ENCODE data around the gene SOX13.

The SOX13 gene

GRCh38 chr1:204080163-204080903 lies 7.4 kb downstream of the SOX13 start:
- TF ChIP-seq, protein P1, sequence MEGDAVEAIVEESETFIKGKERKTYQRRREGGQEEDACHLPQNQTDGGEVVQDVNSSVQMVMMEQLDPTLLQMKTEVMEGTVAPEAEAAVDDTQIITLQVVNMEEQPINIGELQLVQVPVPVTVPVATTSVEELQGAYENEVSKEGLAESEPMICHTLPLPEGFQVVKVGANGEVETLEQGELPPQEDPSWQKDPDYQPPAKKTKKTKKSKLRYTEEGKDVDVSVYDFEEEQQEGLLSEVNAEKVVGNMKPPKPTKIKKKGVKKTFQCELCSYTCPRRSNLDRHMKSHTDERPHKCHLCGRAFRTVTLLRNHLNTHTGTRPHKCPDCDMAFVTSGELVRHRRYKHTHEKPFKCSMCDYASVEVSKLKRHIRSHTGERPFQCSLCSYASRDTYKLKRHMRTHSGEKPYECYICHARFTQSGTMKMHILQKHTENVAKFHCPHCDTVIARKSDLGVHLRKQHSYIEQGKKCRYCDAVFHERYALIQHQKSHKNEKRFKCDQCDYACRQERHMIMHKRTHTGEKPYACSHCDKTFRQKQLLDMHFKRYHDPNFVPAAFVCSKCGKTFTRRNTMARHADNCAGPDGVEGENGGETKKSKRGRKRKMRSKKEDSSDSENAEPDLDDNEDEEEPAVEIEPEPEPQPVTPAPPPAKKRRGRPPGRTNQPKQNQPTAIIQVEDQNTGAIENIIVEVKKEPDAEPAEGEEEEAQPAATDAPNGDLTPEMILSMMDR (conservative IDR thresholded peaks at IDR 0.05; ENCODE audit: low read depth, low read length) = no peak
- DNase-seq (ENCODE audit: low read depth) = peak; percentile 80
- no peak overlapping the region for H3K4me3 ChIP-seq (ENCODE audit: low read length)

DNA sequence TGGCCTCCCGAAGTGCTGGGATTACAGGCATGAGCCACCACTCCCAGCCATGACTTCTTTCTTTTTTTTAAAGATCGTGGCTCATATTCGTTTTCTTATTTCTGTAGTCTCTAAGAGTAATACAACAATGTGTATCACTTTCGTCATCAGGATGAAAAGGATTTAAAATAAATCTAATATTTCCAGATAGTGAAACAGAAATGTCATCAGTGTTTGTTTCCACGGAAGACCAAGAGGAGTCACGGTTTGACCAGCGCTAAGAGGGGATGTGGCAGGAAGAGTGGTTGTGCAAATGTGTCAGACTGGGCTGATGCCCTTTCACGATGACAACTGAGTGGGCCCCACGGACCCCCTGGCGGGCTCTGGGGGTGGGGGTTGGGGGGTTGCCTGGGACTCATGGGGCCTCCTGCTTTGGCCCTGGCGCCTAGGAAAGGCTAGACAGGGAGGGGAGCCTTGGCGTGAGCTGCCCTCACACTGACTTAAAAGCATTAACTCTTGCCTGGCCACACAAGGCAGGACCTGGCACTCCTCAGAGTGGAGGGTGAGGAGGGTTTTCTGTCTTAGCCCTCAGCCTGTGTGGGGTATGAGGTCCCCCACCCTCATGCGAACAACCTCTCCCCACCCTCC lies 8.4 kb downstream of the SOX13 start:
- no peak for DNase-seq (ENCODE audit: low read depth)
- TF ChIP-seq, protein P1 (conservative IDR thresholded peaks at IDR 0.05; ENCODE audit: low read depth, low read length) = no peak

DNA sequence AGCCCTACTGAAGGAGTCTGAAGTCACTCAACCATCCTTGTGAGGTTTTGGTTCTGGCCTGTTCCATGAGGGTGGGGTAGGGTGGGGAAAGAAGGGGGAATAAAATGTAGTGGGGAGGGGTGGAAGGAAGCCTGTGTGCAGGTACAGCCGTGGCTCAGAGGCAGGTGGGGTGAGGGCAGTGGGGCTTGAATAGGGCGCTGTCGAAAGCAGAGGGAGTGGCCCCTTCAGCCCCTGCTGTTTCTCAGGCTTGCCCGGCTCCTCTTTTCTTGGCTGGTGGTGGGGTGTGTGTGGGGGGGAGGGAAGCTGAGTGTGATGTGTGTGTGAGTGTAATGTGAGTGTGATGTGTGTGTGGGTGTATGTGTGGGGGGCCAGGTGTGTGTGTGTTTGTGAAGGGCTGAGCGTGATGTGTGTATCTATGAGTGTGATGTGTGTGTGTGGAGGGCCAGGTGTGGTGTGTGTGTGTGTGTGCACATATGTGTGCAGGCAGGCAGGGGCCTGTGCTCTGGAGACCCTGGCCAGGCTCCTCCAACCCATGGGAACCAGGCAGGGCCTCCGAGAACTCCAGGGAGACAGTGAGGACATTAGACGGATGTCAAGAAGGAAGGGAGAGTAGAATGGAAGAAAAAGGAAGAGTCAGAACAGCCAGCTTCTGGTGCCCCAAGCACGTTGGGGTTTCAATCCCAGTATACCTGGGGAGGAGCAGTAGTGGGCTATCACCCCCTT lies 9.0 kb downstream of the SOX13 start:
- no peak for DNase-seq (ENCODE audit: low read depth)
- no peak overlapping the region for H3K4me3 ChIP-seq (ENCODE audit: low read length)
- TF ChIP-seq, protein P1 (conservative IDR thresholded peaks at IDR 0.05; ENCODE audit: low read depth, low read length) = no peak

More for the DNA sequence above, 8.4 kb downstream of the SOX13 start:
- H3K4me3 ChIP-seq (ENCODE audit: low read length) = no peak overlapping the region

DNA sequence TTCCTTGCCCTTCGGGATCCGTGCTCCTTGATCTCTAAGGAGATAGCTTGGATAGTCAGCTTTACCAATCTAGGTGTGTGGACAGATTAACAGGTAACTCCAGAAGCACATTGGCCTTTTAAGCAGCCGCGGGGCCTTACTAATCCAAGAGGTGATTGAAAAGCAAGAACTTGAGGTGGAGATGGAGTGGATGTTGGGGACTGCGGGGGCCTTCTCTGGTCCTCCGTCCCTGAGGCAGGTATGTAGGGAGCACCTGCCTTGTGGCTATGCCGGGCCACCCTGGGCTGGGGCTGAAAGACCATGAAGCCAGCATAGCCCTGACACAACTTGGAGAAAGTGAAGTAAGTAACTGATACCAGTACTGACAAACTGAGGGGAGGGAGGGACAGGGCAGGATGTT lies 10.6 kb downstream of the SOX13 start:
- DNase-seq (ENCODE audit: low read depth) = no peak
- TF ChIP-seq, protein P1 (conservative IDR thresholded peaks at IDR 0.05; ENCODE audit: low read depth, low read length) = no peak
- no peak overlapping the region for H3K4me3 ChIP-seq (ENCODE audit: low read length)

- no peak for DNase-seq (ENCODE audit: low read depth)
- no peak overlapping the region for H3K4me3 ChIP-seq (ENCODE audit: low read length)
- TF ChIP-seq, protein P1 (conservative IDR thresholded peaks at IDR 0.05; ENCODE audit: low read depth, low read length) = no peak
Observed at GRCh38 chr1:204084247-204084772, 11.4 kb downstream of the SOX13 start.

GRCh38 chr1:204085876-204086275 lies 13.0 kb downstream of the SOX13 start:
- no peak for DNase-seq (ENCODE audit: low read depth)
- H3K4me3 ChIP-seq (ENCODE audit: low read length) = no peak overlapping the region
- TF ChIP-seq, protein P1 (conservative IDR thresholded peaks at IDR 0.05; ENCODE audit: low read depth, low read length) = no peak
